Measurements from ENCODE around the gene ITPK1.
A peak's percentile ranks its signal among the peaks of the same experiment; 100 is the strongest.

The ITPK1 gene

GRCh38 chr14:93104961-93105360 lies 10.8 kb downstream of the ITPK1 start:
- no peak for DNase-seq (ENCODE audit: low spot score)

DNA sequence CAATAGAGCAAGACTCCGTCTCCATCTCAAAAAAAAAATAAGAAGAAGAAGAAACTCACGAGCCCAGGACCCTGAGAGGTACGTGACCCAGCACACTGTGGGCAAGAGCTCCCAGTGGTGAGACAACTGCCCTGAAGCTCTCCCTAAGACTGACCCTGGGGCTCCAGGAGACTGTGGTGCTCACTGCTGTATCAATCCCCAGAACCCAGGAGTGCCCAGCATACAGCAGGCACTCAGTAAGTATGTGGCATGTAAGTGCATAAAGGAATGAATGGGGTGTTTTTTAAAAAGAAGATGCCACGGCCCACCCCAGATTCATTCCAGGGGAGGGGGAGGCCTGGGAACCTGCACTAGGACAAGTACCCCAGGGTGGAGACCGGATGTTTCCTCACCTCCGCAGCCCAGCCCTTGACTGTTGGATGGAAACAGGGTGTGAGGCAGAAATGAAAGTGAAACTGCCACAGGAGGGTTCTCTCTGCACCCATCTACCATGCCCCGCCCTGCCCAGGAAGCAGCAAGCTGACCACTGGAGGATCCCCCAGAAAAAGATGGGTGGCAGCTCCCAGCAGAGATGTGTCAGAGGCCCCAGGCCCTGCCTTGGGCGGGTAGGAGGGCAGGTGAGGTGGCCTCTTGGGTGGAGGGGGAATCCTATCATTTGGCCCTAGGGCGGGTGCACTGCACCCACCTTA lies 12.2 kb downstream of the ITPK1 start:
- DNase-seq (ENCODE audit: low spot score) = no peak

DNA sequence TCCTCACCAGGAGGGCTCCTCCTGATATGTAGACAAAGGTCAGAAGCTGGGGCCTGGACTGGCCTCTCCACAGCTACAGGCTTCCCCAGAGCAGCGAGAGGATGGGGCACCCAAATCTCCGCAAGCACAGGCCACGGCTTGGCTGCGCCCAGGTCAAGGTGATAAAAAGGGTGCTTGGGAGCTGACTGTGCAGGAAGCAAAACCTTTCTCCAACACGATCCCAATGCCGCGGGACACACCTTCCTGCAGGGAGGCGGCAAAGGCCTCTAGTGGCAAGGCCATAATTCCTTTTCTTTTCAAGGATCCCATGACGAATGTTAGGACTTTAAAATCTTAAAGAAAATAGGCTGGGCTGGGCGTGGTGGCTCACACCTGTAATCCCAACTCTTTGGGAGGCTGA lies 13.6 kb downstream of the ITPK1 start:
- no peak for DNase-seq (ENCODE audit: low spot score)

- DNase-seq (ENCODE audit: low spot score) = no peak
Observed at GRCh38 chr14:93101181-93101580, 14.5 kb downstream of the ITPK1 start.

DNA sequence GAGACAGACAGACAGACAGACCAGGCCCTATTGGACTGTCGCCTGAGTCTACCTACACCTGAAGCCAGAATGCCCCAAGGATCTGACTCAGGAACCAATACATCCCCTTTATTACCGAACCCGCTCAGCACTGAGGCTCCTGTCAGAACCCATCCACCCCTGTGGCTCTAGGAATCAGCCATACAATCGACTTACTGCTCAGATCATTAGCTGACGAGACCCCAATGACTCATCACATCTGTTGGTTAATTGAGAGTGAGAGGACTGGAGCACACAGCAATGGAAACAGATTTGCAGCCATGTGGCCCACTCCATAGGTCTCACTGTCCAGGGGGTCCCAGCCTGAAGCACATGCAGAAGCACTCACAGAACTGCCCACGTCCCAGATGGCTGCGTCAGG lies 15.2 kb downstream of the ITPK1 start:
- no peak for DNase-seq (ENCODE audit: low spot score)

DNA sequence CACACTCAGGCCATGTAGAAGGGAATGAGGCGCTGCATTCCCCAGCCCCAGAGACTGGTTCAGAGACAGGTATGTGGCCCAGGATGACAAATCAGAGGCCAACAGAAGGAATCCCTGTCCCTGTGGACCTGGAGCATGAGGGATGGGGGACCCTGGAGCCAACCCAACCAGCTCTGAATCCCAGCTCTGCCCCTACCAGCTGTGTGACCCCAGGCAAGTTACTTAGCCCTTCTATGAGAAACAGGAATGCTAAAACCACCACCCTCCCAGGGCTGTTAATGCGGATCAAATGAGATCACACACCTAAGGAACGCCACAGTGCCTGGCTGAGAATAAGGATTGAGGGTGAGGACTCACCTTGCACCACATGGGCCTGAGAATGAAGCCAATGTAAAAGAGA lies 15.6 kb downstream of the ITPK1 start:
- DNase-seq (ENCODE audit: low spot score) = no peak

DNA sequence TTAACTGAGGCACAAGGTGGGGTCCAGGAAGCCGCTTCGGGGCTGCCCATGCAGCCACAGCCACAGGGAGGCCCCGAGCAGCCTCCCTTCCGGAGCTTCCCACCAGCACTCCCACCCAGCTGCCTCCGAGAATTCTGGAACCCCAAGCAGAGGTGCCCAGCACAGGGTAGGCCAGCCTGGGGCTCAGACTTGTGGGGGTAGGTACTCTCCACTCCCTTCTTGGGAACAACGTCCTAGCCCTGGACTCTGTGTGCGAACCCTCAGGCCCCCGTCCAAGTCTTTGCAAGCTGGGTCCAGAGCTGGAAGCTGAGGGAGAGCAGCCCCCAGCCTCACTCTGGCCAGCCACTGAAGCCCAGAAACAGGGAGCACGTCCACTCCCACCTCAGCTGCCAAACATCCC lies 16.1 kb downstream of the ITPK1 start:
- DNase-seq (ENCODE audit: low spot score) = no peak

DNA sequence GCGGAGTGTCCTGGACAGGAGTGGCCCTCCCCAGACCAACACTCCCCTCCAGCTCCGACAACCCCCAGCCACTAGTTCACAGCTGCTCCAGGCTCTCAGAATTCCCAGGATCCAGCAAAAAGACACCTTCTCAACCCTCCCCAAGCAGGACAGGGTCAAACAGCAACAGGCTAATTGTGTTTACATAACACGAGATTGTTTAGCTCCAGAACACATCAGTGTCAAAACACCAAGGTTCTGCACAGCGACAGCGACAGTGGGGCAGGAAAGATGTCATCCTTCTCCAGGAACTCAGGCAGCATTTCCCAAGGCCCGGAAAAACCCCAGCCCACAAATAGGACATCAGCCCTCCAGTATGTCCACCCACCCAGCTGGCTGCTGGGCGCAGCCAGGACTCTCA lies 16.5 kb downstream of the ITPK1 start:
- DNase-seq (ENCODE audit: low spot score) = no peak

GRCh38 chr14:93096691-93097322 lies 18.9 kb downstream of the ITPK1 start:
- DNase-seq (ENCODE audit: low spot score) = no peak

DNA sequence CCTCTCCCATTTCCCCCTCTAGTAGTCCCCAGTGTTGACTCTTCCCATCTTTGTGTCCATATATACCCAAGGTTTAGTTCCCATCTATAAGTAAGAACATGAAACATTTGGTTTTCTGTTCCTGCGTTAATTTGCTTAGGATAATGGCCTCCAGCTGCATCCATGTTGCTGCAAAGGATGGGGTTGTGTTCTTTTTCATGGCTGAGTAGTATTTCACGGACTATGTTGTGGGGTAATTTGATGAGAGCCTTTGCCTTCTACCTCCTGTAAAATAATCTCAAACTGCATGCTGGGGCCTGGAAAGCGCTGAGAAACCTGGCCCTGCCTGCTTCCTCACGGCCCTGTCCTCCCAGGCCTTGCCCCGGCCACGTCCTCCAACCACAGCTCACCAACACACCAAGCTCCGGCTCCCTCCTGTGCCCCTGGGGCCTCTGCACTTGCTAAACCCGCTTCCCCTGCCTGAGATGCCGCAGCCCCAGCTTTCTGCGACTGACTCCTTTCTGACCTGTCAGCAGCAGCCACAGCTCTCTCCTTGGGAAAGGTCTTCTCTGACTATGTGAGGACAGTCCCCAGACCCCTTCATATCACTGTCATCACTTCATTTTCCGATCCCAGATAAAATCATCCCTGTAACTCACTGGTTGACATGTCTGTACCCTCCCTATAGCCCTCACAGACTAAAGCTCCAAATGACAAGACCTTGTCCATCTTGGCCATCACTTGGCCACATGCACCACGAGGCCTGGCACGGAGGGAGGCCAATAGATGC lies 19.8 kb downstream of the ITPK1 start:
- no peak for DNase-seq (ENCODE audit: low spot score)

- DNase-seq (ENCODE audit: low spot score) = no peak
Observed at GRCh38 chr14:93094121-93094918, 21.4 kb downstream of the ITPK1 start.

DNA sequence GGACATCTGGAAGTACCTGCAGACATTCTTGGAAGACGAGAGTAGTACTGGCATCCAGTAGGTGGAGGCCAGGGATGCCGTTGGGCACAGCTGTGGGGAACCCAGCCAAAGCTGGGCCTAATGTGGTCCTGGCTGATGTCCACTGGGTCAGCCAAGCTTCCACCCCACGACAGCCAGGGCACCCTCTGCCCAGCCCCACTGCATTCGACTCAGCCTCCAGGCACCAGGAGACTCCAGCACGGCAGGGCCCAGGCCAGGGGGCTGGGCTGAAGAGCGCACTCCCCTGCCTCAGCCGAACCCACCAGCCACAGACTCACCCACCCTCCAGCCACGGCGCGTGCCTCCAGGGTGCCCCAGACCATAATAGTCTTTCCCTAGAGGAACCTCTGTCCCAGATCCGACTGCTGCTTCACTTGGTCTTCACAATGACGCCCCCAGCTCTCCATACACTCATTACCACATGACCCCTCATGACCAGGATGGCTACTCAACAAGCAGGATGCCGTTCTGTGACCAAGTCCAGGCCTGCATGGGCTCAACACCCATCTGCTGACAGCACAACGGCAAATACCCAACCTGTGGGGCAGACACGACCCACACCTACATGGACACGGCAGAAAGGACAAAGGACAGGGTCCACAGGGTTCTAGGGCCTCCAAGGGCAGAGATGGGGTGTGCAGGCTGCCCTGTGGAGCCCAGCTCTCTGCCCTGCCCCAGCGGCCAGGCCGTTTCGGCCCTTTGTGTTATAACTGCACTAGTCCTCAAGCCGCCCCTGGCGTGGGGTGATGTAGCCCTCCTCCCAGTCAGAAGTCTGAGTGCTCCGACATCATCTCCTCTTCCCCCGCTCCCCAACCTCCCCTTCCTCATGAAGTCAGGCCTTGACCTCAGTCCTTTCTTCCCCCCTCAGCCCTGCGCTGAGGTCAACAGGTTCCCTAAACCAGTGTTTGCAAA lies 22.8 kb downstream of the ITPK1 start:
- no peak for DNase-seq (ENCODE audit: low spot score)

DNA sequence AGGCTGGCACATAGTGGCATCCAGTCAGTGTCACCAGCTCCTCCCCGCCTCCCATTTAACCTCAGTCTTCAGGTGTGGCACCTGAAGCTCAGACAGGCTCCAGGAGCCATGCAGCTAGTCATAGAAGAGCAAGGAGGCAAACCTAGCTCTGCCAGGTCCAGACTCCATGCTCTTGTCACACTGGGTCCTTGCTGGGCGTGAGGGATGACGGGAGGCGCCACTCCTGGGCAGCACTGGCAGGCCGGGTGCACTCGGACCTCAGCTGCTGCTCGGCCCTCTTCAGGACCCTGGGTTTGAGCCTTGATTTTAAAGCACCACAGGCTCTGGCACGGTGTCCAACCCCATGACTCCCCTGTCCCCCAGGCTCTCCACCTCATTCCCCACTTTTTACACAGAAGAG lies 24.1 kb downstream of the ITPK1 start:
- DNase-seq (ENCODE audit: low spot score) = no peak

- DNase-seq (ENCODE audit: low spot score) = no peak
Observed at GRCh38 chr14:93090826-93091555, 24.7 kb downstream of the ITPK1 start.

GRCh38 chr14:93089521-93090269 lies 26.0 kb downstream of the ITPK1 start:
- no peak for DNase-seq (ENCODE audit: low spot score)

GRCh38 chr14:93086441-93087055 lies 29.2 kb downstream of the ITPK1 start:
- no peak for DNase-seq (ENCODE audit: low spot score)

DNA sequence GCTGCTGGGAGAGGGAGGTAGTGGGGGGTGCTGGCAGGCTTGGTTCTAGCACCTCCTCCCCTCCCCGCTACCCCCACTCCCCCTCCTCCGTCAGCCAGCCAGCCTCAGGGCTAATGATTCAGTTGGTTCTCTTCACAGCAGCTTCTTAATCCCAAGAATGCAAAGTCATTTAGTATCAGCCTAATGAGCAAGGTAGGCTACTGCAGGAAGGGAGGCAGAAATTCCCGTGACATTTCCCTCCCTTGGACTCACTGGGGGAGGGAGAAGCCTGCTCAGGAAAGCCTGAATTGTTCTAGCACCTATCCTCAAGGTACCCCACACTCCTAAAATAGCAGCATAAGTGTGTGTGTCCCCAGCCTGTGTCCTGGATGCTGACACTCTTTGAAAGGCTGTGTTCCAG lies 29.8 kb downstream of the ITPK1 start:
- peak; percentile 69 for DNase-seq (ENCODE audit: low spot score)

GRCh38 chr14:93084866-93085857 lies 30.6 kb downstream of the ITPK1 start:
- no peak for DNase-seq (ENCODE audit: low spot score)
